NCI-H2196 treated with DMSO at 0.1 percent for 48 hours (cell line): ENCODE measurements around the gene PCDHB8.
"Not testable (repeated sequence)": the region's sequence is repeated elsewhere in the genome, so short reads cannot be mapped to it uniquely, and the experiment has no call there.

Experiments
- DNase-seq: peaks from one replicate; lab custom pipeline; 2025; ENCODE audit not compliant: unreplicated experiment; lab: John Stamatoyannopoulos, UW

Gene PCDHB8

GRCh38 chr5:141177577-141178191 is at the start of gene PCDHB8:
Gene PCDHB8 (plus strand): TSS chr5:141177790. CDS start chr5:141178035, 245 bp downstream.
- DNase-seq: peak; percentile 29

GRCh38 chr5:141135030-141135717 is 42.4 kb upstream of the PCDHB8 start, which contains the start of gene PCDHB5:
Gene PCDHB5 (plus strand): TSS chr5:141135206. CDS start chr5:141135435, 229 bp downstream.
- no peak for DNase-seq

GRCh38 chr5:141135718-141136266 is 41.8 kb upstream of the PCDHB8 start:
- DNase-seq: no peak

GRCh38 chr5:141137346-141137745 is 40.2 kb upstream of the PCDHB8 start:
- not testable (repeated sequence) for DNase-seq

- no peak for DNase-seq
Measured at GRCh38 chr5:141149812-141150211, 27.8 kb upstream of the PCDHB8 start, which contains the start of gene PCDHB6. Gene PCDHB6 (plus strand): TSS chr5:141150057. CDS start chr5:141150258, 201 bp downstream.

GRCh38 chr5:141150224-141150992 is 27.2 kb upstream of the PCDHB8 start:
- DNase-seq: no peak

GRCh38 chr5:141150993-141151325 is 26.6 kb upstream of the PCDHB8 start:
- no peak for DNase-seq

GRCh38 chr5:141151632-141152031 is 26.0 kb upstream of the PCDHB8 start:
- not testable (repeated sequence) for DNase-seq

- DNase-seq: not testable (repeated sequence)
Measured at GRCh38 chr5:141152096-141152495, 25.5 kb upstream of the PCDHB8 start.

- no peak for DNase-seq
Measured at GRCh38 chr5:141155540-141156374, 21.8 kb upstream of the PCDHB8 start.

- not testable (repeated sequence) for DNase-seq
Measured at GRCh38 chr5:141157356-141157755, 20.2 kb upstream of the PCDHB8 start.

GRCh38 chr5:141157901-141158300 is 19.7 kb upstream of the PCDHB8 start:
- DNase-seq: not testable (repeated sequence)

GRCh38 chr5:141172381-141173204 is 5.0 kb upstream of the PCDHB8 start, which contains the start of gene PCDHB7:
Gene PCDHB7 (plus strand): TSS chr5:141172644. CDS start chr5:141172836, 192 bp downstream.
- no peak for DNase-seq

- DNase-seq: not testable (repeated sequence)
Measured at GRCh38 chr5:141174291-141175104, 3.1 kb upstream of the PCDHB8 start.

- no peak for DNase-seq
Measured at GRCh38 chr5:141175933-141176332, 1.7 kb upstream of the PCDHB8 start.

- not testable (repeated sequence) for DNase-seq
Measured at GRCh38 chr5:141179371-141179770, 1.8 kb downstream of the PCDHB8 start.

- DNase-seq: not testable (repeated sequence)
Measured at GRCh38 chr5:141179876-141180275, 2.3 kb downstream of the PCDHB8 start.

GRCh38 chr5:141180313-141180712 is 2.7 kb downstream of the PCDHB8 start:
- no peak for DNase-seq

GRCh38 chr5:141182248-141182647 is 4.7 kb downstream of the PCDHB8 start, which contains the start of gene PCDHB16:
Gene PCDHB16 (plus strand): TSS chr5:141182387. CDS start chr5:141182560, 173 bp downstream.
- no peak for DNase-seq
